Left forelimb (tissue), 1 donor: ENCODE data around the gene ZDHHC11B.
"Not testable (repeated sequence)": the region's sequence is repeated elsewhere in the genome, so short reads cannot be mapped to it uniquely, and the experiment has no call there.

Experiments used
- DNase-seq: peaks from one replicate; pipeline ENCODE4 v3.0.0-alpha.2; 2018; ENCODE audit warnings: low spot score

The ZDHHC11B gene

DNA sequence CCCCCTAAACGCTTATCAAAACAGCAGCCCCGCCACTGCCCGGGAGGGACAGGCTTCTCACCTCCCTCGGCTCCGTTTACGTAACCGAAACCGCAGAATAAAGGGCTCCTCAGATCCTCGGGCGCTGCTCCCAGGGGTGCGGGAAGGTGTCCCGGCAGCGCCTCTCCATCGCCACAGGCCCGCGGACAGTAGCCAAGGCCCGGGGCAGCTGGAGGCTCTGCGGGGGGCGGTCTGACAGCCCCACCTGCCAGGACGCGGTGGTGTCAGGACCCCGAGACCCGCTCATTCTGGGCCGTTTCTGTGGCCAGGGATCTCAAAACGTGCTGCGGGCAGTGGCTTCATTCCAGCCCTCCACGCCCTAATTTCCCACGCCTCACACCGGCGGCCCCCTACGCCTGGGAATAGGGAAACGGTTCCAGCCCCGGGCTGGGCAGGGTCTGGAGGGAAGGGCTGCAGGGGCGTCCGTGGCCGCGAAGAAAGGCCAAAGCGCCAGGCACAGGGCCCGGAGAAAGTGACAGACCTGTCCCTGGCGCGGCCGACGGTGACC, 575 bp downstream of the ZDHHC11B start:
- DNase-seq: peak; percentile 65

DNA sequence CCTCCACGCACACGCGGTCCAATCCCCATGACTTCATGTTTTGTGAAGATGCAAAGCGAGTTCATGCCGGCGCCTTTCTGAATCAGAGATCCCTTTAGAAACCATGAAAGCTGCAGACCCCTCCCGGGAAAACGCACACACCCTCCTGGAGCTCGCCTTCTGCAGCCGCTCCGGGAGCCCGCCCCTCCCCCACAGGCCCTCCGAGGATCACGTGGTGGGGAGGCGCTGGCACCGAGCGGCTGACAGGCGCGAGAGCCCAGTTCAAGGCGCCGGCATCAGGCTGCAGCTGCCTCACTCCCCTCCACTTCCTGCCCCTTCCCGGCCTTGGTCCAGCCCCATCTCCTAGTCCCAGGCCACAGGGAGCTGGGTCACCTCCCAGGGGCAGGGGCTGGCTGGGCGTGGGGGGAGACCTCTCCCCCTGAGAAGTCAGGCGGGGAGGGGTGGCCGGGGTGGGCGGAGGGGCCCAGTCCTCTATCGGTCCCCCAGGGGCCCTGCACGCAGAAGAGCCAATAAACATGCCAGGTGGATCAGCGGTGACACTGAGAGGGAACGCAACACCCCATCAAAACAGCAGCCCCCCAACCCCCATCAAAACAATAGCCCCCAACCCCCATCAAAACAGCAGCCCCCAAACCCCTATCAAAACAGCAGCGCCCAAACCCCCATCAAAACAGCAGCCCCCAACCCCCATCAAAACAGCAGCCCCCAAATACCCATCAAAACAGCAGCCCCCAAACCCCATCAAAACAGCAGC, 1.3 kb downstream of the ZDHHC11B start:
- DNase-seq: peak; percentile 50

DNA sequence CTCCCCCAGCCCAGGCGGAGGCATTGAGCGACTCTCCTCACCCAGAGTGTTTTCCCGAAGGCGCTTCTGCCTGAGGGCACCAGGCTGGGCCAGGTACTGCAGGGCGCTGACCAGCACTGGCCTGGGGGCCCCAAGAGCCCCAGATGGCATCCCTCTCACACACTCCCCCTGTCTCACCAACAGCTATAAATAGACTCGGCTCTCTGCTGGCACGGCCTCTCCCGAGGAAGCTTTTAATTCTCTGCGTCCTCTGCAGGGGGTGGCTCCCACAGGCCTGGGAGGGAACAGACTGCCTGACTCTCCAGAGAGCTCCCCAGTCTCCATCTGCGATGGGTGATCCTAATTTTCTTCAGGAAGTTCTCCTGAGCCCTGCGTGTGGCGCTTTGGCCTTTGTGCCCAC, 2.2 kb downstream of the ZDHHC11B start:
- DNase-seq: not testable (repeated sequence)

DNA sequence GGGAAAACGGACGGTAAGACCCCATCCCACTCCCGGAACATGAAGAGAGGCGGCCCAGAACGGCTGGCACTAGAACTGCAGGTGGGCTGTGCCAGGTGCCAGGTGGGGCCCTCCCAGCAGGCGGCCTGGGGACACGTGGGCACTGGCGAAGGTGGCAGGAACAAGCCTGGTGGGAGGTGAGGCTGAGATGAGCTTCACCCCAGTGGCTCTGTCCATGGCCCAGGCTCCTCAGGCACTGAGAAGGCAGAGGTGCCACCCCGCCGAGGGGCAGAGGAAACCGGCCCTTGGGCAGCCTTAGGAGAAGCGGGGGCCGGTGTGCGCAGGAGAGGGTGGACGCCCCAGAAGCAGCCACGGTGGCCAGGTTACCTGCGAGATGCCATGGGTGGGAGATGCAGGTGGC, 4.0 kb downstream of the ZDHHC11B start:
- DNase-seq: not testable (repeated sequence)

DNA sequence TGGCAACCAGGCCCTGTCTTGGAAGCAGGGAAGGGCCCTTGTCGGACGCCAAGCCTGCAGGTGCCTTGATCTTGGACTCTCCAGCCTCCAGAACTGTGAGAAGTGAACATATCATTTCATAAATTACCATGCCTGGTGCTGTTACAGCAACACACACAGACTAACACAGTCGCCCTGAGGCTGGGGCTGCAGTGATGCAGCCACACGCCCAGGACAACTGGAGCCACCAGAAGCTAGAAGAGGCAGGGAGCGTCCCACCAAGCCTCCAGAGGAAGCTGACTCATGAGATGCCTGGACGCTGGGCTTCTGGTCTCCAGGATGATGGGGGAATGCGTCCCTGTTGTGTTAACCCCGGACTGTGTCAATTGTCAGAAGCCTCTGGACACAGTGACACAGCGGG, 5.6 kb downstream of the ZDHHC11B start:
- DNase-seq: peak; percentile 57

DNA sequence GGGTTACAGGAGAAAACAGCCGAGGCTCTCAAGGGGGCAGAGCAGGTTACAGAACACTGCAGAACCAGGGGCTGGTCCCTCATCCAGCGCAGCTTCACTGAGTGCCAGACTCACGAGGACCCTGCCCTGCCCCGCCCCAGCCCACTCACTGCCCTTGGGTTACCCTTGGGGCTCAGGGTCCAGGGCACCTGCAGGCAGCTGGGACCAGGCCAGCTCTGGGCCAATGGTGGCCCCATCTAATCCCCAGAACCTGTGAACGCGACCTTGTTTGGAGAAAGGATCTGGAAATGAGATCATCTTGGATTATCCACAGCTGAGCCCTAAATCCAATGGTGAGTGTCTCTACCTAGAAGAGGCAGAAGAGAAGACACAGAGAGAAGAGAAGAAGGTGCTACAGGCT, 6.1 kb downstream of the ZDHHC11B start:
- DNase-seq: not testable (repeated sequence)

DNA sequence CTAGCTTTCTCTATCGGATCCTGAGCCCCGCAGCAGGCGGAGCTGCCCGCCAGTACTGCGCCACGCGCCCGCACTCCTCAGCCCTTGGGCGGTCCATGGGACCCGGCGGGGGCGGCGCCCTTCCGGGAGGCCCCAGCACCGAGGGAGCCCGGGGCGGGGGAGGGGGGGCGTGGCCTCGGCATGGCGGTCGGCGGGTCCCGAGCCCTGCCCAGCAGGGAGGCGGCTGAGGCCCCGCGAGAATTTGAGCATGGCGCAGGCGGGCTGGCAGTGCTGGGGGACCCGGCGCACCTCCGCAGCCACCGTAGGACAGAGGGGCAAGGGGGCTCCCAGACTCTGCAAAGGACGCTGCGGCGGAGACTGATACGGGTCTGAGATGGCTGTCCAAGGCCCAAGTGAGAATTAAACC, 6.8 kb downstream of the ZDHHC11B start:
- DNase-seq: peak; percentile 68

DNA sequence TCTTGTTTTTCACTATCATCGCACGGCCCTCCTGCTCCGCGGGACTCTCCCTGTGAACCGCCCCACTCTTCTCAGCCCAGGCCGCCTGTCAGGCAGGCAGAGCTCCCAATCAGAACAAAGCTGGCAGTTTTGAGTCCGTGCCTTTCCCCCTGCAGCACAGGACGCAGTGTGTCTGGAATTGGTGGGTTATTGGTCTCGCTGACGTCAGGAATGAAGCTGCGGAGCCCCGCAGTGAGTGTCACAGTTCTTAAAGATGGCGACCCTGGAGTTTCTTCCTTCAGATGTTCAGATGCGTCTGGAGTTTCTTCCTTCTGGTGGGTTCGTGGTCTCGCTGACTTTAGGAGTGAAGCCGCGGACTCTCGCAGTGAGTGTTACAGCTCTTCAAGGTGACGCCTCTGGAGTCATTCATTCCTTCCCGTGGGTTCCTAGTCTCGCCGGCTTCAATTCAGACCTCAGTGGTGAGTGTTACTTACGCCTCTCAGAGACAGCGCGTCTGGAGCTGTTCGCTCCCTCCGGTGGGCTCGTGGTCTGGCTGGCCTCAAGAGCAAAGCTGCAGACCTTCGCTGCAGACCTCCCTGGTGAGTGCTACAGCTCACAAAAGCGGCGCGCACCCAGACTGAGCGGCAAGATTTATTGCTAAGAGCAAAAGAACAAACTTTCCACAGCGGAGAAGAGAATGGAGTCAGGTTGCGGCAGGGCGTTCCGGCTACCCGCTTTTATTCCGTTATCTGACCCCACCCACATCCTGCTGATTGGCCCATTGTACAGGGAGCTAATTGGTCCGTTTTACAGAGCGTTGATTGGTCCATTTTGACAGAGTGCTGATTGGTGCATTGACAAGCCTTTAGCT, 7.4 kb downstream of the ZDHHC11B start:
- peak; percentile 64 for DNase-seq

DNA sequence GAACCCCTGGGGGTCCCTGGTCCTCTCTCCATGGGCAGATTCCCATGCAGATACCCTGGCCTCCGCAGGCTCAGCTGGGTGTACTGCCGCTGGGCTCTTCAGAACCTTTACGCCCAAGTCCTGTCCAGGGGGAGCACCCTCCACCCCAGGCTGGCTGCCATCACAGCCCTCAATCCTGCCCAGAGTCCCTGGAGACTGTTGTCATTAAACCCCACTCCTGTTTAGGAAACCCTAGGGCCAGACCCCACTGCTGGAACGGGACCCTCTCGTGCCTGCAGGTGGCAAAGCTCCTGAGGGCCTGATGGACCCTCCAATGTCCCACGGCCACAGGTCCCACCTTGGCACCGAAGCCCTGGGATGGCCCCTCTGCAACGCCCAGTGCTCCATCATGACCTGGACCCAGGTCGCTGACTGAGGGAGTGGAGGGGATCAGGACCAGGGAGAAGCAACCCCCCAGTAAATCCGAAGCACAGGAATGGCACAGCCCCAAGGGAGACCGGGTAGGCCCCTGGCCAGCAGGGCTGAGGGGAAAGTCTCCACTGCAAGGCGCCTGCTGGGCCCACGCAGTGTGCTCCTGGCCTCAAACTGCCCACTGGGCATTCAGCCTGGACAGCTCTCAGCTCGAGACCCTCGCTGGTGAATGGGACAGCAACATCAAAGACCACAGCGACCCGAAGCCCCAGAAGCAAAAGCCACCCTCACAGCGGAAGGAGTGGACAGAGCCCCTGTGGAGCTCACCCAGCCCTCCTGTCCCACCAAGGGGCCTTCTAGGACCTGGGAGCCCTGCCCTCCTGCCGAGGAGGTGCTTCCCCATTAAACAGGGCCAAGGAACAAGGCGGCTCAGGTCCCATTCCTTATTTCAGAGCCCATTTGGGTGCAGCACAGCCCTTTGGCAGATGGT, 8.3 kb downstream of the ZDHHC11B start:
- DNase-seq: peak; percentile 71

DNA sequence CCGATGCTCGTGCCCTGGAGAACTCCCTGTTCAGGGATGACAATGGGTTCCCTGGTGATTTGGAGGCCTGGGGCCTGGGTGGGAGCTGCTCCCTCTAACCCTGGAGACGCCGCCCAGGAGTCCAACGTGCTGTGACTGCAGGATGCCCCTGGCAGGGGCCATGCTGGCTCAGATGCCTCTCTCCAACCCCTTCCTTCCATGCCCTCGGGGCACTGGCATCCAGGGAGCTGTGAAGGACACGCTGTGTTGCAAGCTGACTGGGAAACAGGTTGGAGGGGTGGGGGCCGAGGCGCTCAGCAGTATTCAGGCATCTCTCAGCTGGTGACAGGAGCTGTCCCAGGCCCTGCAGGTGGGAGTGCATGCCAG, 9.0 kb downstream of the ZDHHC11B start:
- DNase-seq: peak; percentile 63

DNA sequence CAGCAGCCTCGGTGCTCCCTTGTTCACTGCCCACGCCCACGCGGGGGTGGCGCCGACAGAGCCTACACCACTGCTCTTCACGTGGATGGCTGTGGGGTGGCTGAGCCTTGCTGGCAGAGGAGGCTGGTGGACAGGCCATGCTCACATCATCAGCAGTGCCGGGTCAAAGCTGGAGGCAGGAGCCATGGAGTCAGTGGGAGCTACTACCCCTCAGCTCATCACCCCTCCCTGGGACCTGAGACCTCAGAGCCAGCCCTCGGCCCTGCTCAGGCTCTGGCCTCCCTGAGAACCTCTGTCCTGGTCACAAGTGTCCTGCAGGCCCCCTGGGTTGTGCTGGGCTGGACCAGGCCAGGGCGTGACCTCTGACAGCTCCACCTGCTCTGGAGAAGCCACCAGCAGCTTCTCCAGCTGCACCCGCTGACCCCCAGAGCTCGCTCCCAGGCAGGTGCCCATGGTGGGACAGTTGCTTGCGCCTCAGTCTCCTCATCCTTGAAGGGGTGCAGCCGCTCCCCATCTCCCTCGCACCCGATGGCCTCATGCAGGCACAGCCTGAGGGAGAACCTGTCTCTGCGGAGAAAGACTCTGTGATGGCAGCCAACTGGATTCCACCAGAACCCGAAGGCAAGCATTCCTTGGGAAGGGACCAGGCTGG, 9.5 kb downstream of the ZDHHC11B start:
- DNase-seq: peak; percentile 66

DNA sequence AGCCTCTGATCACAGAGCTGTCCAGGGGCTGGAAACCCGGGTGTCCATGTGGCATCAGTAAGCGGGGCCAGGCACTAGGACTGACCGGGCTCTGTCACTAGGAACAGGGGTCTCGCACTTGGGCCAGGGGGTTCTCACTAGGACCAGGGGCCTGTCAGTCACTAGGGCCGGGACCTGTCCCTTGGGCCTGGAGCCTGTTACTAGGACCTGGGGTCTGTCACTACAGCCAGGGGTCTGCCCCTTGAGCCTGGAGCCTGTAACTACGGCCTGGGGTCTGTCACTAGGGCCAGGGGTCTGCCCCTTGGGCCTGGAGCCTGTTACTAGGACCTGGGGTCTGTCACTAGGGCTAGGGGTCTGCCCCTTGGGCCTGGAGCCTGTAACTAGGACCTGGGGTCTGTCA, 10.2 kb downstream of the ZDHHC11B start:
- DNase-seq: peak; percentile 69

DNA sequence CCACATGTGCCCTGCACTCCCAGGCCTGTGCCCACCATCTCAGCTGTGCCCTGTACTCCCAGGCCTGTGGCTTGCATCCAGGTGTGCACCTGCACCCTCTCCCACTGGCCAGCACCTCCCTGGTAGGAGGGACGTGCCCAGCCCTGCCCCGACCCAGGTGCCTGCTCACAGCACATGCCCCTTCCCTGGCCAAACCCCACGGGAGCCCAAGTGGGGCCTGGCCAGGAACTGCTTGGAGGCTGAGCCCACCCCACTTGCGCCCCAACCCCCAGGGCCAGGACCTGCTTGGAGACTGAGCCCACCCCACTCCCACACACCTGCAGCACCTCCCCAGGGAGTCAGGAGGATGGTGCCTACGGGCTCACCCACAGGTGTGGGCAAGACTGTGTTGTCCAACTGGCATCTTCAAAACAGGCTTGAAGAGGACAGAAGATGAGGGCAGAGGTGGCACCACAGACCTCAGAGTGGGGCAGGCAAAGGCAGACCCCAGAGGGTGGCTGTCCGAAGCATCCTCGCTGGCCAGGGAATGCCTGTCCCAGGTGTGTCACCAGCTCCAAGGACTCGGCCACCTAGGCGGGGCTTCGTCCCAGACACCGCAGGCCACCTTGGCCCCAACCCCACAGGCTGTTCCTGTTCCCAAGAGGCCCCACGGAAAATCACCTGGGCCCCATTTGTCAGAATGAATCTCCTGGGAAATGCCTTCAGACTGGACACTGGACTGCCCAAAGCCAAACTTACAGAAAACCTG, 10.8 kb downstream of the ZDHHC11B start:
- peak; percentile 67 for DNase-seq

DNA sequence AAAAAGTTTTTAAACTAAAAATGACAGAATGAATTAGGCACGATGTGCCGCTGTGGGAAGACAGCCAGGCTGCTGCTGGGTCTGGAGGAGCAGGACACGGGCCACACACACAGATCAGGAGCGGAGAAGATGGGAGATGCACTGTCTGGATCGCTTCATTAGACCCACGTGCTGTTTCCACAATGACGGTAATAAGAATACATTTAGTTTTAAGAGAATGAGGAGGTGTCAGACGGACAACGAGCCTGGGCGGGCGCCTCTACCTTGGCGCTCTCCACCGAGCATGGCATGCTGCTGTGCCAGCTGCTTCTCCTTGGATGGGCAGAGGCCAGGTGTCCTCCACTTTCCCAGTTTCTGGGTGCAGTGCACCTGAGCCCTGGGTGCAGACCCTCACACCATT, 11.6 kb downstream of the ZDHHC11B start:
- DNase-seq: peak; percentile 63

DNA sequence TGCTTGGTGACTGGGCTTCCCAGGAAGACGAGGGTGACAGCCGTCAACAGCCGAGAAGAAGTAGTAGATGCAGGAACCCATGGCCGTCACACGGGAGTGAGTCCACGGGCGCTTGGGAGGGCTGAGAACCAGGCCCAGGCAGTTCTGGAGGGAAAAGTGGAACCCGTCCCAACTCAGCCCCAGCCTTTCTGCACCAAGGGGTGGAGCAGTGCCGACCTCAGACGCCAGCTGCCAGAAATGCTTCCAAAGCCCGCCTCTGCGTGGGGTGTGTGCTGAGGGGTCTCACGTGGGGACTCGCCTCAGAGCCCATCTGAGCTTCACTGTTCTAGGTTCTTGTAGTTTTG, 12.0 kb downstream of the ZDHHC11B start:
- not testable (repeated sequence) for DNase-seq

DNA sequence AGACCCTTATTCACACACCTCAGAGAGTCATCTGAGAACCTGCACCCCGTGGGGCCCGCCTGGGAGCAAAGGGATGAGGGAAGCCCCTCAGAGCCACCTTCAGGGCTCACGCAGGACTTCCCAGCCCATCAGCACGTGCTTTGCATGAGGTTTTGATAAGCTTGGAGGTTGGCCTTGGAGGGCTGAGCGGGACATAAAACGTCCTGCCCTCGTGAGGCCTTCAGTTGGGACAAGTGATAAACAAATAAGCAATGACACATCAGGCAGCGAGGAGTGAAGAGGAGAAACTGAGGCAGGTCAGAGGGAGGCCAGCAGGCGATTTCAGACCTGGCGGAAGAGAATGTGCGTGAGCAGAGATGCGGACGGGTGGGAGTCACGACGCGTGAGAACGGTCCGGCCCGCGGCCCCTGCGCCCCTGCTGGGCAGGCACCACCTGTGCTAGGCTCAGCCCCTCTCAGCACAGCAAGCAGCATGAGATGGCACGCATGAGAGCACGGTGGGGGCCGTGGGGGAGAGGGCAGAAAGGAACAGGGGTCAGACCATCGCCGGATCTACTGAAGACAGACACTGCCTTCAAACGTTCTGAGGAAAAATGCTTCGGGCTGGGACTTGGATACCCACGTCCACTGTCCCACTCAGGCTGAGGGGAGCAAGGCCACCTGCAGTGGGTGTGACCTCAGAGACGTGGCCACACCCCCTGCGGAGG, 12.5 kb downstream of the ZDHHC11B start:
- peak; percentile 61 for DNase-seq

DNA sequence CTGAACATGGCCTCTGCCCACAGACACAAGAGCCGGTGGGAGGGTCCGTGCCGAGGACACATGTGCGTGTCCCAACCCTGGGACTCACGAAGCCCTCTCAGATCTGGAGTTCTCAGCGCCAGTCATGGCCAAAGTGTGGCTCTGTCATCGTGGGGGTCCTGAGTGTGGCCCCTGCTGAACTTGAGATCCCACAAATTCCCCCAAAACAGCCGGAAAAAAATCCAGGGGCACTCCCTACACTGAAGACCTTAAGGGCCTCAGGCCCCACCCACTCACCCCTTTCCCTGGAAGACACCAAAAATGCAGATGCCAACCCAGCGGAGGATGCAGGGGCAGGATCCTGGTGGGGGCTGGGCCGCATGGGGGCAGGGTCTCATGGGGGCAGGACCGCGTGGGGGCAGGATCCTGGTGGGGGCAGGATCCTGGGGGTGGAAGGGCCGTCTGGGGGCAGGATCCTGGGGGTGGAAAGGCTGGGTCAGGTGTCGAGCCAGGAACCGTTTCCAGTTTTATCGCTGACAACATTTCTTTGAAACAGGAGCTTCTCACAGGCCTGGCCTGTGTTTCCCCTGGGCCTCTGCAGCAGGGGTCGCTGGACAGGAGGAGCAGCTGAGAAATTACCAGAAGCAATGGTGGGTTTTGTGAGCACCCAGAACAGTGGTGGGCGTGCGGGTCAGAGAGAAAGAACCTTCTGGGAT, 13.3 kb downstream of the ZDHHC11B start:
- DNase-seq: peak; percentile 55

DNA sequence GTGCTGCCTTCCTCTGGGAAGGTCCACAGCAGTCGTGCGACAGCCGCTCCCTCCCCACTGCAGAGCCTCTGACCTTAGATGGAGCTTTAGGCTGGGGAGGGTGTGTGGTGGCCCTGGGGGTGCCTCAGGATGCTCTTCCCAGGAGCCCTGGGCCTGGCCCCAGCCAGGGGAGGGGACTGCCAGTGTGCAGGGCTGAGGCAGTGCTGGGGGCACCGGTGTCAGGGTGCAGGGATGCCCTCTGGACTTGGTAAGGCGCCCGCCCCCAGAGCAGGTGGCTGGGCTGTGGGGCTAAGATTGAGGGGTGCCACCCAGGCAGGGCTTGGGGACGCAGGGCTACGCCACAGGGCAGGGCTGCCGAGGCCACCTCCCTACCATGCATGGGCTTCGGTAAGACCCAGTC, 13.9 kb downstream of the ZDHHC11B start:
- peak; percentile 63 for DNase-seq

DNA sequence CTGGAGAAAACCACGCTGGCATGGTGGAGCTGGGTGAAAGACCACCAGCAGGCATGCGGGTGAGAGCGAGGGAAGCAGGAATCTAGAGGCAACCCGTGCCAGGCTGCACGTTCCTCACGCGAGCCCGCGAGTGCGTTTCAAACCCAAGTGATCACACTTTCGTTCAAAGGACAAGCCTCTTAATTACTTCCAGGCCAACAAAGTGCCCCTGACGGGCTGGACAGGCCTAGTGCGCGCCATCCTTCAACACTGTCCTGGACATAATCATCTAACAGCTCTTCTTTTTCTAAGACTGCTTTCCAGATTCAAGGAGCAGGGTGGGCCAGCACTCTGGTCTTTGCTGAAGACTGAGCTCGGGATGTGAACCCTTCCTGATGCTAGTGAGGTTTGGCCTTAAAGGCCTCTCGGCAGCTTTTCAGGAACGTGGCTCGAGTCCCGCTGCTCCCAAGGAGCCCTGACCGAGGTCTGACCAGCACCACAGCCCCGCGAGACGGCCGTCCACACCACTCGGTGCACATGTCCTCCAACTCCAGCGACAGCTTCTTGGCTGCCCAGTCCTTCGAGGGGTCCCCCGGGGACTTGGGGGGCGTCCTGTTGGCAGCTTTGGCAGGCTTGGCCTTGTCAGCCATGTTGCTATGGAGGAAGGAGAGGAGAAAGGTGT, 14.9 kb downstream of the ZDHHC11B start:
- DNase-seq: peak; percentile 55
